ENCODE measurements around the gene FAM171A2.

The FAM171A2 gene

GRCh38 chr17:44361292-44362260 is 2.1 kb downstream of the FAM171A2 start:
- no peak for DNase-seq (ENCODE audit: low read depth in 2 of 2)

DNA sequence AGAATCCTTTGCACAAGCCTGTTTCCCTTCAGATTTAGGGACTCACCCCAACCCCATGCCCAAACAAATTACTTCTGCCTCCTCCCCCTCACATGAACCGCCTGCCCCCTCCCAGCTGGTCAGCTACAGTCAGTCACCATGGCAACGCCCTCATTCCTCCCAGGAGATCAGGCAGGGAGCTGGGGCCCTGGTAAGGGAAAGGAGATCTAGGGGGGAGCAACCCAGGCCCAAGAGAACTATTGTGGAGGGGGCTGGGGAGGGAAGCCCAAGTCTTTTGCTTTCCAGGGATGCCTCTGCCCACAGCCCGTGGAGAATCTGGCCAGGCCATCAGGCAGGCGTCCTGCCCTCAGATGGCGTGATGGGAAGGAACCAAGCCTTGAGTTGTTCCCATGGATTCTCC is 2.8 kb downstream of the FAM171A2 start:
- no peak for DNase-seq (ENCODE audit: low read depth in 2 of 2)

- DNase-seq (ENCODE audit: low read depth in 2 of 2), result no peak
These were observed 3.5 kb downstream of the FAM171A2 start for GRCh38 chr17:44360144-44360533.

DNA sequence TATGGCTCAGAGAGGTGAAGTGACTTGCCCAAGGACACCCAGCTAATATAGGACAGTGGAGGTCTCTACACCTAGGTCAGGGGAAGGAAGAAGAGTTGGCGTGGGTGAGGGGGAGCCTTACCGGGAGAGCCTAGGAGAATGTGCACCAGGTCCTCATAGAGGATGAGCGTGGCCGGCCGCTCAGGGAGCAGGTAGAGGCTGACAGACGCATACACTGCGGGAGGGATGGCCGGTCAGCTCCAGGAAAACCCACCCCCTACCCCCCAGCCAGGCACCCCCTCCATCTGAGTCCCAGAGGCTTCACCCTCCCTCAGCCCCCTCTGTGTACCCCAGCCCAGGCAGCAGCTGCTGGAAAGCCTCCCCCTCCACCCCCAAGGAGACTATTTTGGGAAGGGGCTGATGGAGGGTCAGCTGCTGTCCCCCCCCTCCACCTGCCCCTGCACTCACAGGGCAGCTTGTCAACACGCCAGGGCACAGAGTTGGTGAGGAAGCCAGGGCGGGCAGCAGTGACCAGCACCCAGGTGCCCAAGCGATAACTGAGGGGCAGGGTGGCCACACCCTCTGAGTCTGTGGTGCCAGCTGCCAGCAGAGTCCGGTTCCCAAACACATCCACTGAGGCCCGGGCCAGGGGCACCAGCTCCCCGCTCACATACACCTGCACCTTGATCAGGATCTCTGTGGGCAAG is 4.1 kb downstream of the FAM171A2 start:
- DNase-seq (ENCODE audit: low read depth in 2 of 2), result no peak

GRCh38 chr17:44359006-44359405 is 4.6 kb downstream of the FAM171A2 start:
- DNase-seq (ENCODE audit: low read depth in 2 of 2), result no peak

DNA sequence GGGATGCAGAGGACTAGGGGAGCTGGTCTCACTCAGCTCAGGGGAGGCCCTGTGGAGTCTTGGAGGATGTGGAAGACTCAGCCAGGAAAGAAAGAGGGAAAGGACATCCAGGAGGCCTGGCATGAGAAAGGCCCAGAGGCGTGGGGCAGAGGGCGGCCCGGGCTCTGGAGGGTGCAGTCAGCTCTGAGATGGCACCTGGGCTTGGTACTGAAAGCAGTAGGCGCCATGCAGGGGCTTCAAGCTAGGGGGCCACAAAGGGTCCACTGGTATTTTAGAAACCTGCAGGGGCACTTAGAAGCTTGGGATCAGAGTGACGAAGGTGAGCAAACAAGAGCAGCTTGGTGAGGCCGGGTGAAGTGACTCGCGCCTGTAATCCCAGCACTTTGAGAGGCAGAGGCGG is 5.6 kb downstream of the FAM171A2 start:
- no peak for DNase-seq (ENCODE audit: low read depth in 2 of 2)

- no peak for DNase-seq (ENCODE audit: low read depth in 2 of 2)
These were observed 7.4 kb downstream of the FAM171A2 start for GRCh38 chr17:44356241-44356640.

GRCh38 chr17:44355642-44356099 is 8.0 kb downstream of the FAM171A2 start:
- DNase-seq (ENCODE audit: low read depth in 2 of 2), result no peak

DNA sequence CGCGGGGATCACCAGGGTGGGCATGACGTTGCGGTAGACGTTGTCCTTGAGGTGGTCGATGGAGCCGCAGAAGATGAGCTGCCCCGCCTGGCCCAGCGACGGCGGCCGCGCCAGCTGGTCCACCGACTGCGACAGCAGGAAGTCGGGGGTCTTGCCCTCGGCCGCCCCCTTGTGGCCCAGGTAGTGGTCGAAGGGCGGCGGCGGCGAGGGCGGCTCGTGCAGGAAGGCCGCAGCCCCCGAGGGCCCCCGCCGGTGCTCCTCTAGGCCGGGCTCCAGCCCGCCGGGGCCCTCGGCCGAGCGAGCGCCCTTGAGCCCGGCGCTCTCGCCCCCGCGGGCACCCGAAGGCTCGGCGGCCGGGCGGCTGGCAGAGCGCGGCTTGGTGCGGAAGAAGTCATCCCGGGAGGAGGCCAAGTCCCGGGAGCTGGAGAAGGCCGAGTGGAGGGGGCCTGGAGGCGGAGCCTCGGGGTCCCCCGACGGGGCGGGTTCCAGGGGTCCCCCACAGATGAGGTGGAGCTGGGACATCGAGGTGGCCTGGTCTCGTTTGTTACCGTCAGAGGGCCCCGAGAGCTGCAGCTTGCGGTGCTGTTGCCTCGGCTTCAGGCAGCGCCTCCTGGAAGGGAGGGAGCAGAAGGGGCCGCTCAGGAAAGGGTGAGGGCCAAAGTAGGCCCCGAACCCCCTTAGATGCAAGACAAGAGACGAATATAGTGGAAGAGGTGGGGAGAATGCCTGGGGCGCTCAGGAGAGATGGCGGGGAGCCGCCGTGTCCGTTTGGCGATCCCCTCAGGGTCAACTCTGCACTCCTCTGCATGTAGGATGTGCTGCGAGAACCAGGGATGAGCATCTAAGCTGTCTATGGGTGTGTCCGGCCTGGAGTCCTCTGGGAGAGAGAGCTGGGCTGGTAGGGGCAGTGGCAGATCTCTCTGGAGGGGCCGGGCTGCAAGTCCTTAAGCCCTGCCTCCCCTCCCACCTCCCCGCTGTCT is 8.8 kb downstream of the FAM171A2 start:
- DNase-seq (ENCODE audit: low read depth in 2 of 2), result peak; percentile 20 to 49

DNA sequence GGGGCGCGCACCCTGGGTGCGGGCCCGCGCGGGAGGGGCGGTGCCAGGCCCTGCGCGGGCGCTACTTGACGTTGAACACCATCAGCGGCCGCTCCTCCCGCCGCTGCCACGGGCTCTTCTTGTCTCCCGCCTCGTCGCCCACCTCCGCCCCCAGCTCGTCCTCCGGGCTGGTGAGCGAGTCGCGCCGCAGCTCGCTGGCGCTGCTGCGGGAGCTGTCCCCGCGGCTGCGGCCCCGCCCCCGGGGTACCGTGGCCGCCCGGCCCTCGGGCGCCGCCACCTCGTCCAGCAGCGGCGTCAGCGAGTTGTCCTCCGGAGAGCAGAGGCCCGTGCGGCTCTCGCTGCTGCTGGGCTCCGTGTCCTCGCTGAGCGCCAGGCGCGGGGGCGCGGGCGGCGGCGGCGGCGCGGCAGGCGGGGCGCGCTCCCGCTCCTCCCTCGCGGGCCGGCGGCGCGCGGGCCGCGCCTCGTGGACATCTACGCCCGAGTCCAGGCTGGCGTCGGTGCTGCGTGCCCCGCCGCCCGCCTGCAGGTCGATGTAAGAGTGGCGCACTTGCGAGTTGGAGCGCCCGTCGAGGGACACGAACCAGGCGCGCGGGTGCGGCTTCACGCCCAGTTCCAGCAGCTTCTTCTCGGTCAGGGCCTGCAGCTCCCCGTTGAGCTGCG is 9.9 kb downstream of the FAM171A2 start:
- DNase-seq (ENCODE audit: low read depth in 2 of 2), result no peak

GRCh38 chr17:44352828-44353671 is 10.6 kb downstream of the FAM171A2 start:
- no peak for DNase-seq (ENCODE audit: low read depth in 2 of 2)

GRCh38 chr17:44351961-44352827 is 11.5 kb downstream of the FAM171A2 start:
- no peak for DNase-seq (ENCODE audit: low read depth in 2 of 2)

DNA sequence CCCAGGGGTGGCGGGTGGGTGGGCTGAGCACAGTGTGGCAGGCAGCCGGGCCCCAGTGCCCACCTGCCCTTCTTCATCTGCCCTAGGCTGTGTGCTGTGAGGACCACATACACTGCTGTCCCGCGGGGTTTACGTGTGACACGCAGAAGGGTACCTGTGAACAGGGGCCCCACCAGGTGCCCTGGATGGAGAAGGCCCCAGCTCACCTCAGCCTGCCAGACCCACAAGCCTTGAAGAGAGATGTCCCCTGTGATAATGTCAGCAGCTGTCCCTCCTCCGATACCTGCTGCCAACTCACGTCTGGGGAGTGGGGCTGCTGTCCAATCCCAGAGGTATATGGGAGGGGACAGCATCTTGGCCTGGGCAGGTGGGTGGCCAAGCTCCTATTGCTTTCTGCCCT is 12.2 kb downstream of the FAM171A2 start:
- no peak for DNase-seq (ENCODE audit: low read depth in 2 of 2)

DNA sequence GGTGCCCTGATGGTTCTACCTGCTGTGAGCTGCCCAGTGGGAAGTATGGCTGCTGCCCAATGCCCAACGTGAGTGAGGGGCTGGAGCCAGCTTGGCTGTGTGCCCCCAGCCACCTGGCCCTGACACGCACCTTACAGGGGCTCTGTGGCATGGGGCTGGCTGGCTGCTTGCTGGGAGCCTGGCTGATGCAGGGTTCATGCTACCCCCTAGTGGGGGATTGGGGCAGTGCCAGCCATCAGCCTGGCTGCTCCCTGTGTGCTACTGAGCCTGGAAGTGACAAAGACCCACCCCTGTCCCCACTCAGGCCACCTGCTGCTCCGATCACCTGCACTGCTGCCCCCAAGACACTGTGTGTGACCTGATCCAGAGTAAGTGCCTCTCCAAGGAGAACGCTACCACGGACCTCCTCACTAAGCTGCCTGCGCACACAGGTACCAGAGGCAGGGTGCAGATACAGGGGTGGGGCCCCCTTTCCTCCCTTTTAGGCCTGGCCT is 12.9 kb downstream of the FAM171A2 start:
- DNase-seq (ENCODE audit: low read depth in 2 of 2), result peak; percentile 31 to 64

GRCh38 chr17:44349553-44350070 is 14.0 kb downstream of the FAM171A2 start:
- no peak for DNase-seq (ENCODE audit: low read depth in 2 of 2)

- DNase-seq (ENCODE audit: low read depth in 2 of 2), result no peak
These were observed 14.7 kb downstream of the FAM171A2 start for GRCh38 chr17:44348988-44349364.

DNA sequence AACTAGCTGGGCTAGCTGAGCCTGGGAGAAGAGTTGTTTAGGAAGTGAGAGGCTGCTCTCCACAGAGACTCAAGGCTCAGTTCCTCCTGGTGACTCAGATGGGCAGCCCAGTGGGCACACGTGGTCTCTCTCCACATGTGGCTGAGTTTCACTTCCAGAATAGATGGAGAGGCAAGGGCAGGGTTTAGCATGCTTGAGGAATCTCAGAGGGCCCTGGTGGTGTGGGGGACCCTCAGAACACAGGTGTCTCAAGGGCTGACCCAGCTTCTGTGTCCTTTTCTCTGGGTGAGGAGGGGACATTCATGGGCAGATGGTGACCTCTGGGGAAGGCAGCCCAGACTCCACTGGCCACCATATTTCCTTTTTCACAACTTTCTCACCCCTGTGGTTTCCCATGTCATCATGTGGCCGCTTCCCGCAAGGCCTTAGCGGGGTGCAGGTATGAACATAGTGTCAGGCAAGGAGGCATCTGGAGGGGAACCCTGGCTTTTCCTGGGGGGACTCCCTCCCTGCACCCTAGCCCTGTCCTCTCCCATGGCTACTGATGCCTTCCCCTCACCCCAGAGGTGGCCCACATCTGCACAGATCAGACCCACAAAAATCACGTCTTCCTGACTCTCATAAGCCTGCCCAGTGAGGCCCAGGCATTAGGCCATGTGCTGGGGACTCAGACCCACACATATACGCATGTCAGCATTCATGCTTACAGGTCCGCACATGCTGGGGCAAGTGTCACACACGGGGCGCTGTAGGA is 15.2 kb downstream of the FAM171A2 start:
- no peak for DNase-seq (ENCODE audit: low read depth in 2 of 2)

Measured in stimulated activated CD4-positive, alpha-beta T cell treated with anti-CD3 and anti-CD28 coated beads, Interleukin-1b, Interleukin-23, amount 100 ng/mL, for 1 hour (primary cell).